Thymus (tissue), 11 donors: Measurements from ENCODE around the gene LRRFIP1. TPM values are rescaled to one million over a fixed set of nuclear protein-coding genes. Genes with fewer than 3 reads are reported as not detected.

Experiments
- DNase-seq, 9 donors: peaks; one replicate each; pipeline ENCODE4 v3.0.0-alpha.2; 2013; ENCODE audit warnings: low spot score in 9 of 9, low read depth in 6 of 9, missing footprints in 1 of 9
- H3K27ac ChIP-seq, 2 donors: one replicate each; pipeline ENCODE4 v1.5.1; 2013; ENCODE audit warnings: control low read depth in 1 of 2, low read depth in 1 of 2, low read length in 1 of 2, mild to moderate bottlenecking in 1 of 2, moderate library complexity in 1 of 2
- H3K27me3 ChIP-seq, 2 donors: one replicate each; pipeline ENCODE4 v1.5.1; 2013; ENCODE audit warnings: low read length in 1 of 2; ENCODE audit not compliant: control insufficient read depth in 2 of 2, insufficient read depth in 1 of 2
- H3K36me3 ChIP-seq, 2 donors: one replicate each; pipeline ENCODE4 v1.5.1; 2013; ENCODE audit warnings: low read length in 1 of 2, mild to moderate bottlenecking in 1 of 2, moderate library complexity in 1 of 2; ENCODE audit not compliant: control insufficient read depth in 2 of 2, insufficient read depth in 2 of 2
- H3K4me1 ChIP-seq, 2 donors: one replicate each; pipeline ENCODE4 v1.5.1; 2013; ENCODE audit warnings: low read length in 2 of 2; ENCODE audit not compliant: control insufficient read depth in 2 of 2, insufficient read depth in 2 of 2
- H3K4me3 ChIP-seq, 2 donors: one replicate each; pipeline ENCODE4 v1.5.1; 2013; ENCODE audit warnings: low read length in 2 of 2, control low read depth in 1 of 2, mild to moderate bottlenecking in 1 of 2
- H3K9me3 ChIP-seq, 2 donors: one replicate each; pipeline ENCODE4 v1.5.1; 2013; ENCODE audit warnings: low read length in 1 of 2, mild to moderate bottlenecking in 1 of 2; ENCODE audit not compliant: control insufficient read depth in 2 of 2, insufficient read depth in 1 of 2
- WGBS: extraction: QIAGEN DNeasy Blood & Tissue Kit; methylation state at CpG from one replicate; pipeline ENCODE4 v1.1.7; 2013; 5-methylcytosine and 5-hydroxymethylcytosine counted together
- polyA plus RNA-seq: library from polyadenylated mRNA; stranded (reverse); fragments of 200-250 nt; gene quantifications from one replicate; pipeline ENCODE4 v1.2.3, GENCODE V29; 2013
- total RNA-seq: library from RNA; stranded (reverse); fragments of 120-200 nt; gene quantifications from one replicate; pipeline ENCODE4 v1.2.4, GENCODE V29; 2013
- donor health status: healthy.

LRRFIP1 gene
- total and polyA plus RNA-seq, 2 donors, result 31.0 to 62.6 TPM

DNA sequence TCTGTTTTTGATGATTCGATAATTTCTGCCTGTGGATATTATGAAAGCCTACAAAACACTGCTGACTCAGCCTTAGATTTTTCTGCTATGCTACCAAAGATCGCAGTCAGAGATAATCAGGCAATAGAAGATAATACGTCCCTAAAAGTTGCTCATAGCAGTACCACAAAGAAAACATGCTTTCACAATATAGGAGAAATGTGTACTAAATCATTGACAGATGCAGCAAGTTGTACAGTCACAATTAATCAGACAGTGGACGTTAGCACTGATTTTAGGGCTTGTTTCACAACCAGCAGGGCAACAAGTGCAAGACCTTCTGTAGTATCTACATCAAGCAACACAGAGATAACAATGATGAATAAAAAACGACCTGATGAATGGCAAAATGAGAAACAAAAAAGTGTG lies 190.7 kb downstream of the LRRFIP1 start:
- no peak overlapping the region for H3K4me3 ChIP-seq
- WGBS, result 78% methylated on average over 5 of the region's 5 CpGs
- H3K36me3 ChIP-seq, result no peaks in the 10 kb centered on the region
- no peaks in the 10 kb centered on the region for H3K4me1 ChIP-seq
- no peaks in the 10 kb centered on the region for H3K9me3 ChIP-seq
- DNase-seq, result no peak
- no peak overlapping the region for H3K27ac ChIP-seq
- H3K27me3 ChIP-seq, result no peaks in the 10 kb centered on the region

DNA sequence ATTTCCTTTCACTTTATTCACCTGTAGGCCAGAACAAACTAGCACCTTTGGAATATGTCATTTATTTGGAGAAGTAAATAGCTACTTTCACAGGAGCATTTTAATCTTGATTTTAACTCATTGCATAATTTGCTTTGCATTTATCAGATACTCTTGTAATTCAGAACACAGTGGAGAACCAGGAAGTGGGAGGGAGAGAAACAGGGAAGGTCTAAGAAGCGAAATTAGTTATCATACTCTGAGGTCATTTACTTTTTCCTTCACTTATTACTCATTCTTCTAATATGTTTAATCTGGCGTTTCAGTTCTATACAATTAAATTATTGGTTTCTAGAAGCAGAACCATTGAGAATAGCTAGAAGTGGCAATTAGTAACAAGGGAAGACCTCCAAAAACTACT lies 191.8 kb downstream of the LRRFIP1 start:
- Histone ChIP-seq H3K9me3 (no peaks in the 10 kb centered on the region), H3K4me3 (no peak overlapping the region), H3K4me1 (no peaks in the 10 kb centered on the region), H3K27ac (no peak overlapping the region), H3K27me3 (no peaks in the 10 kb centered on the region), H3K36me3 (no peaks in the 10 kb centered on the region)
- no peak for DNase-seq
- 94% methylated on average over 2 of the region's 2 CpGs for WGBS

DNA sequence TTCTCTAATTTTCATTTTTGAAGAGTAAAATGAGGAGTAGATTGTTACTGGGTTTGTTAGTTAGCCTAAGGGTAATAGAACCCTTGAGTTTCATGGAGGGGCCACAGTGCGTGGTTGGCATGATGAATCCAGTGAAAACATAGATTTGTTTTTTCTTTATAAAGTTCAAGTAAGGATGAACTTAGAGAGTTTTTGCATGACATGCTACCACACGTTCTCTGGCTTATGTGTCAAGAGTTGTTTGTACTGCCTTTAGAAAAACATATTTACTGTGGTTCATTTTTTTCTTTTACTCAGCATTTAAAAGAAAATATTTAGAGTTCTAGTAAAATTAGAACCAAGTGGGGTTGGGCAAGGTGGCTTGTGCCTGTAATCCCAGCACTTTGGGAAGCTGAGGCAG lies 193.0 kb downstream of the LRRFIP1 start:
- Histone ChIP-seq H3K36me3 (no peaks in the 10 kb centered on the region), H3K4me3 (no peak overlapping the region), H3K27ac (no peak overlapping the region), H3K4me1 (no peaks in the 10 kb centered on the region), H3K27me3 (no peaks in the 10 kb centered on the region), H3K9me3 (no peaks in the 10 kb centered on the region)
- WGBS, result 96% methylated on average over 2 of the region's 2 CpGs
- no peak for DNase-seq

DNA sequence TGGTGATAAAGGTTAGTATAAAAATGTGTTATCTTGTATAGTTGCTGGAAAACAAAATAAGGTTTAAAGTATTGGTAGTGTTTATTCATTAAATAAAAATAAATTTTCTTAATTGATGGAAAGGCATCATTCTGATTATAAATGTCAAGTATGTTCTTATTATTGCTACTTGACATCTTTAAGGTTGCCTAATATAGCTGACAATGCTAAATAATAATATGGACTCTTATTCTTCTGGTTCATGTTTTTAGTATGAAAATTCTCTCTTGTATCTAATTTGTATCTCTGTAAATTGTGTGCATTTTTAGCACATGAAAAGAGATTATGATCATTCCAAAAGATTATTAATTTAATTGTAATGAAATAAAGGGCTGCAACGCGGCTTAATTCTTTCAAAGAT lies 196.2 kb downstream of the LRRFIP1 start:
- Histone ChIP-seq H3K27ac (no peak overlapping the region), H3K9me3 (no peaks in the 10 kb centered on the region), H3K4me1 (no peaks in the 10 kb centered on the region), H3K27me3 (no peaks in the 10 kb centered on the region), H3K4me3 (no peak overlapping the region), H3K36me3 (no peaks in the 10 kb centered on the region)
- no peak for DNase-seq
- 98% methylated on average over 2 of the region's 2 CpGs for WGBS

DNA sequence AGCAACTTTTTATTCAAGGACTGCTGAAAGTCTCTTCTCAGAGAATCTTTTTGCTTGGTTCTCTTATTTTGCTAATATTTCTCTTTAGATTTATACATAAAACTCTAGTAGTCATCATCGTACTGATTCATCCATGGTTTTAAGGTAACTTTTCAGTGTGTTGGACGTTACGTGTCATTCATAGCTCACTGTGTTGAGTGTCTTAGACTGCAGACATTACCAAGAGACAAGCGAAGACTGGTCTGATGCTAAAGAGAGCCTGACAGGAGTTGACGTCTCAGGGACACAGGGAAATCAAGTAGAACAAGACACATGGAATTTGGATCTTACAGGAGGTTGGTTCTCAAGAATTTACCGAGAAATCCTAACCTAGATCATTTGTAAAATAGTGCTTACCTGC lies 196.7 kb downstream of the LRRFIP1 start:
- no peaks in the 10 kb centered on the region for H3K27me3 ChIP-seq
- DNase-seq, result no peak
- H3K4me1 ChIP-seq, result no peaks in the 10 kb centered on the region
- WGBS, result 95% methylated on average over 6 of the region's 6 CpGs
- H3K4me3 ChIP-seq, result no peak overlapping the region
- no peaks in the 10 kb centered on the region for H3K36me3 ChIP-seq
- H3K27ac ChIP-seq, result no peak overlapping the region
- no peaks in the 10 kb centered on the region for H3K9me3 ChIP-seq

DNA sequence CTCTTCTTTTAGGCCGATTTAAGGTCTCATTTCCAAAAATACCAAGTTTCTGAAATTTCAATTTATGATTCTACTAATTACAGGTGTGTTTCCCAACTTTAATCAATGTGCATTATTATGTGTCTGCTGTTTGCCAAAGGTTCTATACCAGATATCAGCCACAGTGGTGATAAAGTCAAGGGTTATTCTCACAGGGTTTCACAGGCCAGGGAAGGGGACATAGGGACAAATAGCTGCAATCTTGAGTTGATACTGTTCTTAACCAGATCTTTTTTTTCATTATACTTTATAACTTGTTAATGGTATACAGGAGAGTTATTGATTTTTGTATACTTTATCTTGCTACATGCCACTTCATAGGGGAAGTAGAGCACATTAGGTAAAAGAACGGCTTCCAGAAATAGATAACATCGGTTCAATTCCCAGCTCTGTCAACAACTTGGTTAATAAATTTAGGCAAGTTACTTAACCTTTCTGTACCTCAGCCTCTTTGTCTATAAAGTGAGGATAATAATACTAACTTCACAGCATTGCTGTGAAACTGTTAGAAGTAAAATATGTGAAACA lies 200.1 kb downstream of the LRRFIP1 start:
- H3K27me3 ChIP-seq, result no peaks in the 10 kb centered on the region
- no peak for DNase-seq
- no peak overlapping the region for H3K4me3 ChIP-seq
- no peaks in the 10 kb centered on the region for H3K9me3 ChIP-seq
- H3K4me1 ChIP-seq, result no peaks in the 10 kb centered on the region
- no peaks in the 10 kb centered on the region for H3K36me3 ChIP-seq
- H3K27ac ChIP-seq, result no peak overlapping the region
- 95% methylated on average over 3 of the region's 3 CpGs for WGBS

Other genes with a start within 250 kb of the LRRFIP1 start
- 28.8 TPM for gene COL6A3, start 213.4 kb upstream of the LRRFIP1 start, total RNA-seq
- 36.2 TPM for gene COL6A3, start 213.4 kb upstream of the LRRFIP1 start, polyA plus RNA-seq
- gene MLPH, start 140.3 kb upstream of the LRRFIP1 start, total RNA-seq, result 0.24 TPM
- gene MLPH, start 140.3 kb upstream of the LRRFIP1 start, polyA plus RNA-seq, result 2.4 TPM
- not detected for gene PRLH, start 61.0 kb upstream of the LRRFIP1 start, total RNA-seq
- not detected for gene PRLH, start 61.0 kb upstream of the LRRFIP1 start, polyA plus RNA-seq
- gene RAB17, start 36.9 kb upstream of the LRRFIP1 start, total RNA-seq, result 0.33 TPM
- gene RAB17, start 36.9 kb upstream of the LRRFIP1 start, polyA plus RNA-seq, result 6.8 TPM
- 0.85 TPM for gene RBM44, start 171.2 kb downstream of the LRRFIP1 start, total RNA-seq
- gene RBM44, start 171.2 kb downstream of the LRRFIP1 start, polyA plus RNA-seq, result 0.82 TPM
- gene RAMP1, start 232.0 kb downstream of the LRRFIP1 start, total RNA-seq, result 6.3 TPM
- gene RAMP1, start 232.0 kb downstream of the LRRFIP1 start, polyA plus RNA-seq, result 32.7 TPM